GM23338 (cell line): ENCODE results near the gene DLG3. TPM values are rescaled to one million over a fixed set of nuclear protein-coding genes. Genes with fewer than 3 reads are reported as not detected.

Experiments
- ATAC-seq: fragments of 200-7000 bp; cut with Tn5 transposase; 3 replicates; pipeline ENCODE4 v1.9.1; 2020
- DNase-seq: peaks from one replicate; pipeline ENCODE4 v3.0.0-alpha.2; 2015; ENCODE audit warnings: low spot score
- H2AFZ ChIP-seq: fragments of 200-600 bp; sonication (generic); 2 replicates; pipeline ENCODE4 v1.8.0; 2016; ENCODE audit warnings: antibody characterized with exemption, mild to moderate bottlenecking, moderate library complexity
- H3F3A ChIP-seq: fragments of 200-600 bp; sonication (generic); replicated peaks from 2 replicates; pipeline ENCODE4 v1.8.0; 2017; ENCODE audit warnings: antibody characterized with exemption, mixed run types, low read depth
- H3K27ac ChIP-seq: fragments of 200-600 bp; sonication (generic); 2 replicates; pipeline ENCODE4 v1.6.1; 2016; ENCODE audit warnings: low read depth
- H3K27me3 ChIP-seq: fragments of 200-600 bp; sonication (generic); 2 replicates; pipeline ENCODE4 v1.8.0; 2016; ENCODE audit warnings: mild to moderate bottlenecking, mixed run types, moderate library complexity; ENCODE audit not compliant: insufficient read depth
- H3K36me3 ChIP-seq: fragments of 200-600 bp; sonication (generic); 2 replicates; pipeline ENCODE4 v1.8.0; 2016; ENCODE audit warnings: mild to moderate bottlenecking; ENCODE audit not compliant: insufficient read depth
- H3K4me1 ChIP-seq: fragments of 200-600 bp; sonication (generic); 2 replicates; pipeline ENCODE4 v1.8.0; 2016; ENCODE audit warnings: mild to moderate bottlenecking, moderate library complexity; ENCODE audit not compliant: insufficient read depth
- H3K4me2 ChIP-seq: fragments of 200-600 bp; sonication (generic); 2 replicates; pipeline ENCODE4 v1.7.1; 2017; ENCODE audit warnings: mixed run types
- H3K4me3 ChIP-seq: fragments of 200-600 bp; sonication (generic); 2 replicates; pipeline ENCODE4 v1.6.1; 2016; ENCODE audit warnings: mixed run types
- H3K79me2 ChIP-seq: fragments of 200-600 bp; sonication (generic); replicated peaks from 2 replicates; pipeline ENCODE4 v1.8.0; 2017; ENCODE audit warnings: mild to moderate bottlenecking; ENCODE audit not compliant: insufficient read depth
- H3K9me2 ChIP-seq: fragments of 200-600 bp; sonication (generic); 2 replicates; pipeline ENCODE4 v1.8.0; 2017; ENCODE audit not compliant: insufficient read depth
- H4K20me1 ChIP-seq: fragments of 200-600 bp; sonication (generic); replicated peaks from 2 replicates; pipeline ENCODE4 v1.8.0; 2017; ENCODE audit warnings: mild to moderate bottlenecking; ENCODE audit not compliant: insufficient read depth
- H3K27ac Mint-ChIP-seq: 2 replicates; pipeline ENCODE4 v1.8.0; 2020; ENCODE audit warnings: inconsistent platforms, mild to moderate bottlenecking, moderate library complexity, mixed read lengths
- H3K27me3 Mint-ChIP-seq: 3 replicates; pipeline ENCODE4 v1.8.0; 2022; ENCODE audit warnings: low read depth, mild to moderate bottlenecking, moderate library complexity, mixed read lengths, inconsistent platforms; ENCODE audit not compliant: insufficient read depth, poor library complexity
- H3K36me3 Mint-ChIP-seq: 3 replicates; pipeline ENCODE4 v1.8.0; 2021; ENCODE audit warnings: low read depth, mild to moderate bottlenecking, inconsistent platforms, moderate library complexity, mixed read lengths
- H3K4me1 Mint-ChIP-seq: 3 replicates; pipeline ENCODE4 v1.8.0; 2020; ENCODE audit warnings: mild to moderate bottlenecking, inconsistent platforms, mixed read lengths
- H3K4me3 Mint-ChIP-seq: 3 replicates; pipeline ENCODE4 v1.8.0; 2021; ENCODE audit warnings: moderate library complexity, mild to moderate bottlenecking, inconsistent platforms, mixed read lengths
- H3K9me3 Mint-ChIP-seq: 3 replicates; pipeline ENCODE4 v1.8.0; 2020; ENCODE audit warnings: moderate library complexity, mild to moderate bottlenecking, inconsistent platforms, mixed read lengths
- CREB1 ChIP-seq: fragments of 250-450 bp; sonication (Bioruptor Pico); IDR thresholded peaks from 2 replicates; pipeline ENCODE4 v1.5.0; 2020; ENCODE audit warnings: low read depth, mild to moderate bottlenecking, moderate library complexity
- CTCF ChIP-seq, 2 experiments: fragments of 200-600 bp in 1 of 2; sonication (generic) in 1 of 2; conservative IDR thresholded peaks; 2 replicates each; pipeline versions ENCODE4 v1.5.1 to v1.6.1; 2016 to 2017; ENCODE audit warnings: antibody characterized with exemption in 2 of 2, low read depth in 2 of 2, mild to moderate bottlenecking in 2 of 2, moderate library complexity in 1 of 2
- EZH2 ChIP-seq: fragments of 200-600 bp; sonication (generic); IDR thresholded peaks from one replicate; pipeline ENCODE4 v1.8.0; 2017; ENCODE audit warnings: antibody characterized with exemption, mild to moderate bottlenecking, low read depth; ENCODE audit not compliant: unreplicated experiment
- EZH2phosphoT487 ChIP-seq: fragments of 200-600 bp; sonication (generic); IDR thresholded peaks from one replicate; pipeline ENCODE4 v1.8.1; 2018; ENCODE audit warnings: antibody characterized with exemption; ENCODE audit not compliant: unreplicated experiment
- JUNB ChIP-seq: IDR thresholded peaks from one replicate; pipeline ENCODE4 v1.6.1; 2016; ENCODE audit warnings: antibody characterized with exemption; ENCODE audit not compliant: unreplicated experiment
- NANOG ChIP-seq: IDR thresholded peaks from 2 replicates; pipeline ENCODE4 v1.6.1; 2016; ENCODE audit warnings: antibody characterized with exemption, borderline replicate concordance
- POLR2AphosphoS5 ChIP-seq: IDR thresholded peaks from 2 replicates; pipeline ENCODE4 v1.6.1; 2016; ENCODE audit warnings: antibody characterized with exemption, low read depth
- REST ChIP-seq: IDR thresholded peaks from one replicate; pipeline ENCODE4 v1.6.1; 2018; ENCODE audit warnings: antibody characterized with exemption; ENCODE audit not compliant: unreplicated experiment
- STAT1 ChIP-seq: IDR thresholded peaks from one replicate; pipeline ENCODE4 v1.6.1; 2016; ENCODE audit warnings: antibody characterized with exemption; ENCODE audit not compliant: unreplicated experiment
- ZNF114 ChIP-seq: fragments of 250-450 bp; sonication (Bioruptor Pico); IDR thresholded peaks from 2 replicates; pipeline ENCODE4 v1.5.0; 2020; ENCODE audit warnings: mild to moderate bottlenecking, moderate library complexity
- ZNF331 ChIP-seq: fragments of 250-450 bp; sonication (Bioruptor Pico); IDR thresholded peaks from 2 replicates; pipeline ENCODE4 v1.5.0; 2020; ENCODE audit warnings: low read depth, mild to moderate bottlenecking, moderate library complexity
- ZNF462 ChIP-seq: fragments of 250-450 bp; sonication (Bioruptor Pico); IDR thresholded peaks from 2 replicates; pipeline ENCODE4 v1.5.0; 2020; ENCODE audit warnings: mild to moderate bottlenecking, moderate library complexity
- polyA plus RNA-seq: library from polyadenylated mRNA; unstranded; fragments of >200 nt; fragmentation: Nextera tagmentation; extraction: Ambion mirVana; gene quantifications from 2 replicates; pipeline ENCODE4 v1.2.1, GENCODE V29; 2016
- total RNA-seq: library from RNA; depleted of rRNA; stranded (reverse); fragments of >200 nt; shearing (Covaris generic); gene quantifications from 2 replicates; pipeline ENCODE4 v1.2.3, GENCODE V29; 2014
- TF ChIP-seq, protein P1 (sequence below): IDR thresholded peaks from 2 replicates; pipeline ENCODE4 v1.6.1; 2016; ENCODE audit warnings: antibody characterized with exemption

Gene DLG3
- total and polyA plus RNA-seq, 2 experiments from 2014 or later, result 13.0 to 61.8 TPM

GRCh38 chrX:70549429-70549828, 104.8 kb downstream of the DLG3 start:
- DNase-seq, result no peak
- Histone ChIP-seq H3K27ac (no peak overlapping the region), H3K27me3 (no peaks in the 10 kb centered on the region), H3K36me3 (no peaks in the 10 kb centered on the region), H4K20me1 (no peaks in the 10 kb centered on the region), H3K9me2 (no peaks in the 10 kb centered on the region), H3K79me2 (no peaks in the 10 kb centered on the region), H3F3A (no peaks in the 10 kb centered on the region), H3K4me1 (no peaks in the 10 kb centered on the region), H3K4me2 (no peak overlapping the region), H2AFZ (no peak overlapping the region), H3K4me3 (no peak overlapping the region)
- H3K27me3 Mint-ChIP-seq, result no peaks in the 10 kb centered on the region
- peaks cover 3% of the 10 kb centered on the region; the same call in 2 of the 3 replicates for H3K4me1 Mint-ChIP-seq
- ATAC-seq, result no peak
- no peak overlapping the region for H3K4me3 Mint-ChIP-seq
- H3K27ac Mint-ChIP-seq, result no peak overlapping the region
- no peaks in the 10 kb centered on the region for H3K36me3 Mint-ChIP-seq
- H3K9me3 Mint-ChIP-seq, result no peaks in the 10 kb centered on the region; the same call in 2 of the 3 replicates
- TF ChIP-seq JUNB, result no peak
- no peak for TF ChIP-seq REST
- TF ChIP-seq ZNF114, result no peak
- no peak for TF ChIP-seq EZH2
- TF ChIP-seq ZNF331 (CRISPR knock-in tag), result no peak
- TF ChIP-seq EZH2phosphoT487, result no peak
- no peak for TF ChIP-seq ZNF462 (CRISPR knock-in tag)
- TF ChIP-seq CREB1 (CRISPR knock-in tag), result no peak
- TF ChIP-seq, protein P1, sequence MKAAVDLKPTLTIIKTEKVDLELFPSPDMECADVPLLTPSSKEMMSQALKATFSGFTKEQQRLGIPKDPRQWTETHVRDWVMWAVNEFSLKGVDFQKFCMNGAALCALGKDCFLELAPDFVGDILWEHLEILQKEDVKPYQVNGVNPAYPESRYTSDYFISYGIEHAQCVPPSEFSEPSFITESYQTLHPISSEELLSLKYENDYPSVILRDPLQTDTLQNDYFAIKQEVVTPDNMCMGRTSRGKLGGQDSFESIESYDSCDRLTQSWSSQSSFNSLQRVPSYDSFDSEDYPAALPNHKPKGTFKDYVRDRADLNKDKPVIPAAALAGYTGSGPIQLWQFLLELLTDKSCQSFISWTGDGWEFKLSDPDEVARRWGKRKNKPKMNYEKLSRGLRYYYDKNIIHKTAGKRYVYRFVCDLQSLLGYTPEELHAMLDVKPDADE, result no peak
- no peak for TF ChIP-seq POLR2AphosphoS5
- TF ChIP-seq NANOG, result no peak
- no peak for TF ChIP-seq CTCF (conservative IDR thresholded peaks at IDR 0.05; ENCODE audit: low read depth in 2 of 2)
- TF ChIP-seq STAT1, result no peak
